Activated CD4-positive, alpha-beta T cell treated with anti-CD3 and anti-CD28 coated beads, Interleukin-2, amount 50 U/mL, for 4 hours (primary cell): ENCODE measurements around the gene RBMS1.
"Not testable (repeated sequence)": the region's sequence is repeated elsewhere in the genome, so short reads cannot be mapped to it uniquely, and the experiment has no call there.

ENCODE experiments used
- DNase-seq, 2 experiments: peaks; one replicate each; pipeline ENCODE4 v3.0.0-alpha.2; 2020

The RBMS1 gene

GRCh38 chr2:160377204-160377995 lies 116.2 kb downstream of the RBMS1 start:
- no peak for DNase-seq

- DNase-seq: no peak
These were observed 117.0 kb downstream of the RBMS1 start for GRCh38 chr2:160376576-160376975.

DNA sequence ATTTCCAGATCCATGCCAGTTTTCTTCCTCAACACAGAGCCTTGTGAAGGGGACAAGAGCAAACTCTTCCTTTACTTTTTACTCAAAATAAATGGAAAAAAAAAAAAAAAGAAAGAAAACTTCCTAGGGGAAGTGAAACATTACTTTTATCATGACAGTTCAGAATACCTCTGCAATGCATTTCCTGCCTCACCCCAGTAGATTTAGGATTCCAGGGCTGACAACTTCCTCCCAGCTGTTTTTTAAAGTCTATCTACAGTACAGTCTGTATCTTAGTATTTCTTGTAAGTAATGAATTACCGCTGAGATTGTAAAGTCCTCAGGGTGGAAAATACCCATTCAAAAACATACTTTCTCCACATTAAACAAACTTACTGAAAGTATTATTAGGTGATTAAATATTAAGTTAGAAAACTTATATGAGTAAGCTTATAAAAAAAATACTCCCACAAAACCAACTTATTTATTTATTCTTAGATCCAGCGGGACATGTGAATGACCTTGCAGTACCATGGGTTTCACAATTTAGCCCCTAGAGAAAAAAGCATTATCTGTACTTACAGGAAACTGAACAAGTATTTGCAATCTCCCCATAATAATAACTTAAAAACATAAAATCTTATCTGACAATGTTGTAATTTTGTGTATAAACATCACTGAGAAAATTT lies 117.7 kb downstream of the RBMS1 start:
- DNase-seq: no peak

GRCh38 chr2:160375037-160375436 lies 118.6 kb downstream of the RBMS1 start:
- DNase-seq: no peak

GRCh38 chr2:160373666-160374065 lies 119.9 kb downstream of the RBMS1 start:
- no peak for DNase-seq

- DNase-seq: no peak
These were observed 120.3 kb downstream of the RBMS1 start for GRCh38 chr2:160373263-160373662.

DNA sequence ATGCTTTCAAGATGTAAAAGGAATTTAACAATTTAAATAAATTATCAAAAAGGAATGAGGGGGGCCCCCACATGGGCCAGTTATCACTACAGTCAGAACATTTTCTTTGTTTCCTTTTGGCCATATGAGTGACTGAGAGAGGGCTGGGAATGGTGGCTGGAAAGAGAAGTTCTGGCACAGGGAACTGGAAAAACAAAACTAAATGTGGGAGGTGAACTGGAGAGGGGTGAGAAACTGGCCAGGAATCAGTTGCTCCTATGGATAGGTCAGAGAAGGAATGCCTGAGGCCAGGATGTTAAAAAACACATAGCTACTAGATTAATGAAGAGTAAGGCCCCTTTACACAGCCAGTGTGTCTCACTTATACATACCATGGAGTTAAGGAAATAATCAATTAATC lies 121.0 kb downstream of the RBMS1 start:
- DNase-seq: no peak

- DNase-seq: no peak
These were observed 121.6 kb downstream of the RBMS1 start for GRCh38 chr2:160372010-160372356.

DNA sequence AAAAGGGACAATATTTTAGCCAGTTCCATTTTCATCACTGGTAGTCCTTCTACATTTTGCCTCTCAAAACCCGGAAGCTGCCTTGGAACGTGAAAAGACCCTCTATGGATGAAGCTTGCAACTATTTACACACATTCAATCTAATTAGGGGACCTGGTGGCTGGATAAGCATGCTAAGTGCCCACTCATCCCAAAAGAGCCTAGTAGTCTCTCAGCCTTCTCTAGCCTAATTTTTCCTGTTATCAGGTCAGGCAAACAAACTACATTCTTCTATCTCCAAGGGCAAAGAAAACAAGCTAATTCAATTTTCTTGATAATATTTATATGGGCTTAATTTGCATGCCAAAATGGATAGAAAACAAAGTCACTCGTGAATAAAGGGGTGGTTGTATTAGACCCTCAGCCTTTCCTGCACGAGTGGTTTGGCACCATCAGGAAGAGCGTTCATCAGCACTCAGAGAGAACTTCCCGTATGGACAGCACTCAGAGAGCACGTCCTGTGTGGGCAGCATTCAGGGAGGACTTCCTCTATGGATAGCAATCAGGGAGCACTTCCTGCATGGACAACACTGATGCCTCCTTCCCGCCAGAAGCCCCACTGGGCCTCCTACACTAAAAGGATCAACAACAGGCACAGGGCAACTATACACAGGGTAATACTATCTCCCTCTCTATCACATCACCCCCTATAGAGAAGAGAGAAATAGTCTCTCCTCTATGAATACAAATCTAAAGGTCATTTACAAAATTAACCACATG lies 122.2 kb downstream of the RBMS1 start:
- DNase-seq: no peak

DNA sequence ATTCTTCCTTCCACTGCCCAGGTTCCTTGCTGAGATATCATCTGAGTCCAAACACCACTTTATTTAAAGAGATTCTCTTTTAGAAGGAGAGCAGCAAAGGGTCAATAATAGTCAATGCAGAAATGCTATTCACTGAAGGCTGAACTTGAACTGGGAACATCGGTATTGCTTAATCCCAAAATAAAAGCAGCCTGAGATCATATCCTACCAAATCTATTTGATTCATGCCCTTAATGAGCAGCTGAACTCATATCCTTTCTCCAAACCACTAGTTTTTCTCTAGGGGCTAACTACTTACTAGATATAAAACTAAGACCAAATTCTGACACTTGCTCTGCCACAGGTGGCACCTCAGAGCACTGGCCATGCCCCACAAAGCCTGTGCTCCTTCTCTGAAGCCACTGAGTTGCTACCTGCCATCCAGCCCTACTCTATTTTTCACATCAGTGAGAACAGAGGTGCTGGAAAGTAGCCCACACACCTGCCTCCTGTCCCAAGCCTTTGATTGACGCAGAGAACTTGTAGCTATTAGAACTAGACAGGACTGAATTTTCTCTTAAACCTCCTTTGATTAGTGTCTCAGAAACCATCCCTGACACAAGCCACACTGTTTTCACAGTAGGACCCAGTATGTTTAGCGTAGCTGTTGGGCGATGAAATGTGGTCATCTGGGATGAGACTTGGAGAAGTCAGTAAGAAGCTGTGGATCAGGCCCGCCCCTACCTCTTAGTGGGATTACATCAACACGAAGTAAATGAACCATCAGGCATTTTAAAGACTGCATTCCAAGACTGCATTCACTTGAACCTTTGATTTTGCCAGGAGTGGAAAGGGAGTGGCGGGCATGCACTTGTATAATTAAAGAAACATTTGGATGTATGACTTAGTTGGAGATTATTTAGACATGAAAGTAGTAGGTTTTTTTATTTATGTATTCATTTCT lies 124.3 kb downstream of the RBMS1 start:
- no peak for DNase-seq

GRCh38 chr2:160367887-160368286 lies 125.7 kb downstream of the RBMS1 start:
- no peak for DNase-seq

DNA sequence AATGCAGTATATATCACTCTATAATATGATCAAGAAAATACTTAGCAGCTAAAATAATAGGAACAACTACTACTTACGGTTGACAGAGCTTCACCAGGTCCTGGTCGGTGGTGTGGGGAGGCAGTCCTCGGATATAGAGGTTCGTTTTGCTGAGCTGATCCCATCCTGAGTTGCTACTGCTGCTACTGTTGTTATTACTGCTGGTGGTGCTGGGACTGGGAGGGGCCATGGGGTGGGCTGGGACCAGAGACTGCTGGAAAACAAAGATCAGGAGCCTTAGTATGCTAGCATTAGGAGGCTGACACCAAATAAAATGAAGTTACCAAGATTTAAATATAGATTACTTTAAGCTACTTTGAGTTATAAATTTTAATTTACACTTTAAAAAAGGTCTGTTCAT lies 126.5 kb downstream of the RBMS1 start:
- DNase-seq: not testable (repeated sequence)

DNA sequence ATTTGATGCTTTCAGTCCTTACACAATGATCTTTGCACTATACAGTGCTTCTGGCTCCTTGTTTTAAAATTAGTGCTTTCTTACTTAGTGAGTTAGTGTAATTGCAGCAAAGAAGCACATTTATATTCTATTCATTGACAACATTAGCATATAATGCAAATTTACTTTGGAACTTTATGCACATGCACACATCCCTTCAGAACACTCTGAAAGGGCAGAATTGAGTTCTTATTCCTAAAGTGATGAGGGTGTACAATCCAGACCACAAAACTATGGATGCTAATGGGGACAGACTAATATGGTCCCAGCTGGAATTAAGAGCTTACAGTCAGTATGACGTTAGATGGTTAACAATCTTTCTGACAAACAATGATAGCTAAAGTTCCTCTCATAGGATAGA lies 127.1 kb downstream of the RBMS1 start:
- DNase-seq: no peak

DNA sequence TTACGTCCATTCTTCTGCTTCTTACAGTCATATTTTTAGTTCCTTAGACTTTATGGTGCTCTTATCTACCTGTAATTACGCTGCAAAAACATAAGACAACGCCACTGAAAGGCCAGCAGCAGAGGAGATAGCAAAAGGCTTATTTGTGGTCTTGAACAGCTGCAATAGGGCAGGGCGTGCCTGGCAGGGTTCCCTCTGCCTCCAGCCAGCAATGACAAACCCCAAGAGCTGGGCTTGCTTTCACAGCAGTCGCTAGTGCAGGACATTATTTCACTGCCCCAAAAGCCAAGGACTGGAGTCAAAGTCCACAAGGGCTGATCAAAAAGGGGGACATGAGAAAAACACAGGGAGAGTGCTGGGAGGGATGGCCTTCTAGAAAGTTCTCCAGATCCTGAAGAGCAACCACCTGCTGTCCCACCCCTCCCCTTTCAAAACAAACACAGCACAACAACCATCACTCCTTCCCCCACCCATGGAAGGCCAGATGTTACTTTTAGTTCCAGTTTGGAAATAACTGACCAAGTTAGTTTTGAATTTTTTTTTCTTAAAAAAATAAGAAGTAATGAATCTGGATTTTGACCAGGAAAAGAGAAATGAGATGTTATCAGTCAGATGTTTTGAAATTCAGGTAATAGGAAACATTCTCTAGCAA lies 127.8 kb downstream of the RBMS1 start:
- no peak for DNase-seq

DNA sequence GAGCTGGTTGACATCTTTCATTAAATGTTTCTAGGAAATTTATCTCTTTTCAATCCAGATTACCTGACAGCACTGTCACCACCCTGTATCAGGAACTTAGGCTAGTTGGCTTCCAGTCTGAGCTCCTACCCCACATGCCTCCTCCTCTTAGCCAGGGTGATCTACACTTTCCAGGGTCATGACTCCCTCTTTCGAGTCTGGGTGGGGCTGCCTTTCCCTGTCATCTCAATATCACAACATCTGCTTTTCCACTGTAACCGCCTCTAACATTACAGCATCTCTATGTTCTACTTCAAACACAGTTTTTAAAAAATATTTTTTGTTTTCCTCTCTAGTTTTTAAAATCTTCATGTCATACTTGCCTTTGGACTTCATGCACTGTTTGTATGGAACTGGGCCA lies 129.2 kb downstream of the RBMS1 start:
- DNase-seq: no peak

DNA sequence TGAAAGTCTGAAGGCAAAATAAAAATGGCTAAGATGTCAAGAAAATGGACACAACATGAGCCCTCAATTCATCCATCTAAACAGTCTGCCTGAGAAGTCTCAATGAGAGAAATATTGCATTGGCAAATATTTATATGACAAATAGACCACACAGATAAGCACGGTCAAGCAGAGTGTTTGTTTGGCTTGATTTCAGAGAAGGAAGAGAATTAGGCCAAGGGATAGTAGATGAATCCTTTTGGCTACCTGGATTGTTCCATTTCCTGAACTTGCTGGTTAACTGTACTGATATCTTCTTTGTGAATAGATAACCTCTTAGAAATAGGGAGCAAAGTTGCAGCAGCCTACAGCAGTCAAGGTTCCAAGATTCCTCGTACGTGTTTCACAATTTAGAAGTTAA lies 129.6 kb downstream of the RBMS1 start:
- DNase-seq: no peak

- DNase-seq: no peak
These were observed 130.6 kb downstream of the RBMS1 start for GRCh38 chr2:160363055-160363454.

DNA sequence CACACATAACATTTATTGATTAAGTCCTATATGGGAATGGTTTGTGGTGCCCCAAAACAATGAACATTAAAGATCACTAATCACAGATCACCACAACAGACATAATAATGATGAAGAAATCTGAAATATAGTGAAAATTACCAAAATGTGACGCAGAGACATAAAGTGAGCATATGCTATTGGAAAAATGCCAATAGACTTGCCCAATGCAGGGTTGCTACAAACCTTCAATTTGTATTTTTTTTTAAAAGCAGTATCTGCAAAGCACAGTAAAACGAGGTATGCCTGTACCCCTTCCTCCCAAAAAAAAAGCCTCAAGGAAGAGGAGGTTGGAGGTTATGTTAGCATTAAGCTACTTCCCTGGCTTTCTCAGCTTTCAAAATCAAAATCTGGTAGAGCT lies 131.1 kb downstream of the RBMS1 start:
- DNase-seq: no peak

DNA sequence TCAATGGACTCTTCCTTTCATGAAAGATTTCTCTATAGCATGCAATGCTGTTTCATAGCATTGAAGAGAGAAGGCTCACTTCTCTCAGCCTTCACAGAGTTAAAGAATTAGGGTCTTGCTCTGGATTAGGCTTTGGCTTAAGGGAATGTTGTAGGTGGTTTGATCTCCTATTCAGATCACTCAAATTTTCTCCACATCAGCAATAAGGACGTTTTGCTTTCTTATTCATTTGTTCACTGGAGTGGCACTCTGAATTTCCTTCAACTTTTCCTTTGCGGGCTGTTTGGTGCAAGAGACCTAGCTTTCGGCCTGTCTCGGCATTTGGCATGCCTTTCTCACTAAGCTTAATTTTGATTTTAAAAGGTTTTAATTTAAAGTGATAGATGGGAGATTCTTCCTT lies 131.6 kb downstream of the RBMS1 start:
- DNase-seq: no peak

DNA sequence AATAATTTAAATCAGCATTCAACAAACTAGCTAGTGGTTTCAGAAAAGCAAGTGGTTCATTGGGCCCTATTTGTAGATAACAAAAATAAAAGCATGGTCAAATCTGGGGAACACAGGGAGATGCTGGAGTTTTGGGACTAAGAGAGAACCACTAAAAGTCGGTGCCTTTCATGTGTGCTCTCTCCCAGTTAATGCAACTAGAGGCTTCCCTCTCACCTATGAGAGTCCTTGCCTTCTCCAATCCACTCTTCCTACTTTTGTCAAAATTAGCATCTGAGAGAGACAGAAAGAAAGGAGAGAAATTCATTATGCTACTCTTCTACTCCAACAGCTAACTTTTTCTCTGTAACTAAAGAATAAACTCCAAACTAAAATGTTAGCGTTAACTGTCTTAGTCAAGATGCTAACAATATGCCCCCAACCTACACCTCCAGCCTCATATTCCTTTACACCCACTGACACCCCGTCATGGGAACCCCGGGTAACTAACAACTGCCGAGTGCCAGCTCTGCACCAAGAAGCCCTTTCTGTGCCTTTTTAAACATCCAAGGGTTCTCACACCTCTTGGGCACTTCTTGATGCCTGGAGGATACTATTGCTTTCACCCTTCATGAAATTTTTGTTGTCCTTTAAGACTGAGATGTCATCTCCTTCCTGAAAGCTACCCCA lies 133.4 kb downstream of the RBMS1 start:
- DNase-seq: no peak

DNA sequence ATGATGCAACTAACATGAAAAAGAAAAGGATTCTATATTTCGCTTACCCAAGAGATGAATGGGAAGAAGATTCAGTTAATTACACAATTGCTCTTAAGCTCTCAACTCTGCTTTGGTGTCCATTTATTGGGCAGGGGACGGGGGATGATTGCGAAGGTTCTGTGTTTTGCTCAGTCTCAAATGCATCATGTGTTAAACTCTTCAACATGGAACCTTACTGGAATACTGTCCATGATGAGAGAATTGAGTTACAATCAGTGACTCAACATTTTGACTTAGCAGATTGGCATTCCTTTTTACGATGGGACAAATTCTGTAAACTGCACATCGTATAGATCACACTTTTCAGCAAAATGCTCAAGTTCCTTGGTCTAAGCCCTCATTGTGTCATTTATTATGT lies 135.6 kb downstream of the RBMS1 start:
- DNase-seq: no peak

DNA sequence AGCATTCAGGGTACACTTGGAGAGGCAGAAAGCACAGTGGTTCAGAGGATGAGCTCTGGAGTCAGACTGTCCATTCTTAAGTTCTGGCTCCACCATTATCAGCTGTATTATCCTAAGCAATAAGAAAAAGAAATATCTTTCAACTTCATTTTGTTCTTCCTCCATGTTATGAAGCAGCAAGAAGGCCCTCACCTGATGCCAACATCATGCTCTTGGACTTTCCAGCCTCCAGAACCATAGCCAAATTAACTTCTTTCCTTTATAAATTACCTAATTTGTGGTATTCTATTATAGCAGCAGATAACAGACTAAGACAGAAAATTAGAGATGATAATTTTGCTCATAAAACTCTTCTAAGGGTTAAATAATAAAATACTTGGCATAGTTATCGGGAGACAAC lies 137.1 kb downstream of the RBMS1 start:
- DNase-seq: no peak
